Activated T-helper 2 cell treated with anti-CD3 and anti-CD28 coated beads, Interferon-gamma antibody, Interleukin-2, Interleukin-4, amounts not matched to agents 10 μg/mL and 5 μg/mL and 100 μg/mL, durations not matched to agents 14 hours and 24 hours and 36 hours (primary cell): ENCODE measurements around the gene ELAPOR1. TPM values are rescaled to one million over a fixed set of nuclear protein-coding genes. Genes with fewer than 3 reads are reported as not detected.

Source experiments
- DNase-seq: peaks from one replicate; pipeline ENCODE4 v3.0.0; 2021; ENCODE audit warnings: low spot score
- H3K27ac Mint-ChIP-seq: one replicate; pipeline ENCODE4 v1.8.0; 2021; ENCODE audit warnings: mixed read lengths
- H3K27me3 Mint-ChIP-seq: one replicate; pipeline ENCODE4 v1.8.0; 2021; ENCODE audit warnings: low read depth, mixed read lengths
- H3K36me3 Mint-ChIP-seq: one replicate; pipeline ENCODE4 v1.8.0; 2021; ENCODE audit warnings: low read depth, mixed read lengths
- H3K4me1 Mint-ChIP-seq: one replicate; pipeline ENCODE4 v1.8.0; 2021; ENCODE audit warnings: low read depth, mixed read lengths
- H3K4me3 Mint-ChIP-seq: one replicate; pipeline ENCODE4 v1.8.0; 2021; ENCODE audit warnings: low read depth, mild to moderate bottlenecking, moderate library complexity, mixed read lengths
- H3K9me3 Mint-ChIP-seq: one replicate; pipeline ENCODE4 v1.8.0; 2021; ENCODE audit warnings: mixed read lengths
- intact Hi-C: fragments of 100-400 bp; cut with micrococcal nuclease; formaldehyde crosslinking; loops from one replicate; pipeline ENCODE4 v1.15.1; 2023
- total RNA-seq: library from RNA; stranded (reverse); gene quantifications from 2 replicates; pipeline ENCODE4 v1.2.3, GENCODE V29; 2022

Gene ELAPOR1
- total RNA-seq, 1 donor from 2014 or later, result 19.7 TPM

GRCh38 chr1:109107785-109108184 lies 6.1 kb upstream of the ELAPOR1 start:
- Mint-ChIP-seq H3K4me3 (no peak overlapping the region), H3K36me3 (peaks cover 7% of the 10 kb centered on the region), H3K9me3 (no peaks in the 10 kb centered on the region), H3K27me3 (peaks cover 24% of the 10 kb centered on the region), H3K4me1 (peaks cover 8% of the 10 kb centered on the region), H3K27ac (no peak overlapping the region)
- intact Hi-C loops, result no loop called here
- no peak for DNase-seq

DNA sequence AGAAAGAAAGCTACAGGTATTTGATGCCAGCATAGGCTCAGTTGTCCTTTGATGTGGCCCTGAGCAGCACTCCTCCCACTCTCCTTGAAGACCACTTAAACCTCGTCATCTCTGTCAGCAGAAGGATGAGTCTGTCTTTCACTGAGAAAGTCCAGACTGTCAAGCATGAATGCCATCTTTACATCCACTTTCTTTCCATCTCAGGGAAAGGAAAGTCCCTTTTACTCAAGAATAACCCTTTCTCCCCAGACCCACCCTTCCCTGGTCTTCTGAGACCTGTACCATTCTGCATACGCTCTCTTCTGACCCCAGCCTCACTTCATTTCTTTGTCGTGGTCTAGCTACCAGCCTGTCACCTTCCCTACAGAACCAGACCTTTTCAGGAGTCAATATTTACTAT lies 4.0 kb upstream of the ELAPOR1 start:
- peaks cover 26% of the 10 kb centered on the region for H3K27me3 Mint-ChIP-seq
- H3K9me3 Mint-ChIP-seq, result no peaks in the 10 kb centered on the region

DNA sequence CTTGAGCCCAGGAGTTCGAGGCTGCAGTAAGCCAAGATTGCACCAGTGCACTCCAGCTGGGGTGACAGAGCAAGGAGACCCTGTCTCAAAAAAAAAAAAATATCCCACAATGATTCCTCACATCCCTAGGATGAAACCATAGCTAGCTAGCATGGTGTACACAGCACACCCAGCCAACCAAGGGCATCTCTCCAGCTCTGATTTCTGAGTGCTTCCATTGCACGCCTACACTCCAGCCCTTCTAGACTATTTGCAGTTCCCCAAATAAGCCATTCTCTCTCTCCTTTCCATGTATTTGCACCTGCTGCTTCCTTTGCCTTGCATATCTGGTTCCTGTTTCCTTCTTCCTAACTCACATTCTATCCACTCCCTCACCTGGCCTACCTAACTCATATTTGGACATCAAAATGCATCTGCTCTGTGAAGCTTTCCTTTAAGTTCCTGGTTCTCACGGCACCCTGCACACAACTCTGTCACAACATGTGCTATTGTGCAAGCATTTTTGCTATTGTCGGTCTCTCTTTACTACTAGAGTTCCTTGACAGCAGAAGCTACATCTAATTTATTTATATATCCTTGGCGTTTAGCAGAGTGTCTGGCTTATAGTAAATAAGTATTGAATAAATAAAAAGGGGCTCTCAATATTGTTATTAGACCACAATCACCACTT lies 2.4 kb upstream of the ELAPOR1 start:
- Mint-ChIP-seq H3K27me3 (peaks cover 26% of the 10 kb centered on the region), H3K27ac (no peak overlapping the region), H3K36me3 (peaks cover 2% of the 10 kb centered on the region), H3K9me3 (no peaks in the 10 kb centered on the region), H3K4me3 (no peak overlapping the region), H3K4me1 (peaks cover 36% of the 10 kb centered on the region)
- intact Hi-C loops, result loop anchor here (1.0 to 10.0 kb wide), 7 partner anchors 11 to 423 kb away; partner anchors contain the start of genes CLCC1, GPR61, PRPF38B and SARS1
- no peak for DNase-seq

More for the DNA sequence above, 4.0 kb upstream of the ELAPOR1 start:
- Mint-ChIP-seq H3K4me1 (peaks cover 23% of the 10 kb centered on the region), H3K27ac (no peak overlapping the region), H3K4me3 (no peak overlapping the region), H3K36me3 (no peaks in the 10 kb centered on the region)
- no peak for DNase-seq
- intact Hi-C loops, result loop anchor here (5.0 to 10.0 kb wide), 4 partner anchors 102 to 425 kb away; partner anchors contain the start of genes CLCC1, GPR61, PRPF38B and SARS1

DNA sequence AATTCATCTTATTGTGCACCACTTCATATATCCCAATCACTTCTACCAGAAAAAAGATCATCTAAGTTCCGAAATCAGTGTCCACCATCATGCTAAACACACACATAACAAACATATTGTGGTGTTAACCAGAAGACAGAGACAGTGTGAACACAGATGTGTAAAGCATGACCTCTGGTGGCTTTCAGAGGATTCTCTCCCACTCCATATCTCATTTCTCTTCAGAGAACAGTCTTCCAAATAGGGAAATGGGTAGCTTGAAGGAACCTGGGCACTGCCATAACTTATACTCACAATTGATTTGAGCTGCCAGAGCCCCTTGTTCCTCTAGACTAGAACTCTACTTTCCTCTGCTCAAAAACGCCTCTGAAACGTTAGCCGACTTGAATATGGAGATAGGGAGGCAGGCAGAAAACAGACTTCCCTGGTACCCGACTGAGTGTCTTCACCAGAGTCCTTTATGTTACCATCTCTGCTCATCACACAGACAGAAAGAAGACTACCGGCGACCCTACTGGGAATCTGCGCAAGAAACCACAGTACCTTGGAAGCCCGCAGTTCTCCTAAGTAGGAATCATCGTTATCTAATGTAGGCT lies 1.8 kb upstream of the ELAPOR1 start:
- Mint-ChIP-seq H3K36me3 (peaks cover 2% of the 10 kb centered on the region), H3K4me3 (no peak overlapping the region), H3K4me1 (peaks cover 36% of the 10 kb centered on the region), H3K27me3 (peaks cover 25% of the 10 kb centered on the region), H3K9me3 (no peaks in the 10 kb centered on the region), H3K27ac (no peak overlapping the region)
- DNase-seq, result no peak
- intact Hi-C loops, result loop anchor here (1.0 to 10.0 kb wide), 7 partner anchors 12 to 423 kb away; partner anchors contain the start of genes CLCC1, GPR61, PRPF38B and SARS1

- Mint-ChIP-seq H3K36me3 (peaks cover 2% of the 10 kb centered on the region), H3K4me1 (peaks cover 36% of the 10 kb centered on the region), H3K27ac (peak overlapping the region; percentile 64), H3K4me3 (peak overlapping the region; percentile 69), H3K27me3 (peaks cover 22% of the 10 kb centered on the region), H3K9me3 (no peaks in the 10 kb centered on the region)
- intact Hi-C loops, result loop anchor here (1.0 to 10.0 kb wide), 7 partner anchors 12 to 422 kb away; partner anchors contain the start of genes CLCC1, GPR61, PRPF38B and SARS1
- peak; percentile 82 for DNase-seq
Observed at GRCh38 chr1:109112652-109113285, 1.1 kb upstream of the ELAPOR1 start.

DNA sequence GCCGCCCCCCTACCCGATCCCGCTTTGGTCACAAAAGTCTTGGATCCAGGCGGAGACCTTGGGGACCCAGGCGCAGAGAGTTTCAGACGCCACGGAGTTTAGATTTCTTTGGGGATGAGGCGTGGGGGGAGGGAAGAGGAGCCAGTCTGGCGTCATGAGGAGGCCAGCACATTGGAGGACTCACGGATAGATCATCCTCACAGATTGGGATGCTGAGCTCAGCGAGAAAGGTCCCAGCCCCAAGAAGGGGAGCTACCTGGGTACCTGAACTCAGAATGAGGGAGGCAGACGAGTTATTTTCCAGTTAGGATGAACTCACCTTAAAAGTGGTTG lies 393 bp downstream of the ELAPOR1 start:
- H3K4me3 Mint-ChIP-seq, result peak overlapping the region; percentile 84
- DNase-seq, result no peak
- H3K36me3 Mint-ChIP-seq, result peaks cover 2% of the 10 kb centered on the region
- no peaks in the 10 kb centered on the region for H3K9me3 Mint-ChIP-seq
- H3K4me1 Mint-ChIP-seq, result peaks cover 40% of the 10 kb centered on the region
- intact Hi-C loops, result loop anchor here (5.0 to 10.0 kb wide), 4 partner anchors 98 to 422 kb away; partner anchors contain the start of genes CLCC1, GPR61, PRPF38B and SARS1
- H3K27ac Mint-ChIP-seq, result peak overlapping the region; percentile 73
- H3K27me3 Mint-ChIP-seq, result peaks cover 18% of the 10 kb centered on the region

DNA sequence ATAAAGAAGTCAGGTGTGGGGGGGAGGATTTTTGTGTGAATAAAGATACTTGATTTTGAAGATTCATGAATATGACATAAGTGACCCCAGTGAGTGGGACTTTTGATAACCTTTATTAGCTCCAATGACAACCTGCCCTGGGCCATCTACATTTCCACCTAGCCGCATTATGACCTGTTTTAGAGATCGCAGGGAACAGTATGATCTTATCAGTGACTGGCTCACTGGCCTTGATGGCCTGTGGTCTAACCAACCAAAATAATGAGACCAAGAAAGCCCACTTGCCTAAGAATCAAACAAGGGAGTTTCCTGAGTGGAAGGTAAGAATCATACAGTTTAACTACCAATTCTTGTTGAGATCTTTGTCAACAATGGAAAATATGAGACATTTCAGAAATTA lies 1.8 kb downstream of the ELAPOR1 start:
- intact Hi-C loops, result loop anchor here (1.0 to 10.0 kb wide), 4 partner anchors 47 to 419 kb away; partner anchors contain the start of genes GPR61 and GPSM2
- no peak for DNase-seq
- H3K36me3 Mint-ChIP-seq, result peaks cover 2% of the 10 kb centered on the region
- peak overlapping the region; percentile 46 for H3K4me3 Mint-ChIP-seq
- H3K27me3 Mint-ChIP-seq, result peaks cover 13% of the 10 kb centered on the region
- no peaks in the 10 kb centered on the region for H3K9me3 Mint-ChIP-seq
- peak overlapping the region; percentile 88 for H3K27ac Mint-ChIP-seq
- peaks cover 40% of the 10 kb centered on the region for H3K4me1 Mint-ChIP-seq

DNA sequence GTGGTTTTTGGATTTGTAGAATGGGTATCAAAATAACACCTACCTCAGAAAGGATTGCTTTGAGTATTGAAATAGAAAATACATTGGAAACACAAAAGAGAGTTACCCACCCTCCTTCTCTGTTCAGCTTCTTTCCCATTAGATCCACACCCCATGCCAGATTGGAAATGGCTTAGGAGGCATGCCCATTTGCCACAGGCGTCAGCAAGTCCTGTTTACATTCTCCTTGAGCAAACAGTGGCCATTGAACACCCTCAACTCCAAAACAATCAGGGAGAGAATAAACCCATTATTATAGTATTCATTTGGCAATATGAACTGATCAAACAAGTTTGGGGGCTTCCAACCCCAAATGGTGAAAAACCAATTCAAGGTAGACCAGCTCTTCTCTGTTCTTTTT lies 2.4 kb downstream of the ELAPOR1 start:
- Mint-ChIP-seq H3K4me1 (peaks cover 40% of the 10 kb centered on the region), H3K27me3 (peaks cover 9% of the 10 kb centered on the region), H3K4me3 (peak overlapping the region; percentile 37), H3K36me3 (peaks cover 2% of the 10 kb centered on the region), H3K27ac (peak overlapping the region; percentile 88), H3K9me3 (no peaks in the 10 kb centered on the region)
- intact Hi-C loops, result loop anchor here (1.0 to 10.0 kb wide), 4 partner anchors 46 to 419 kb away; partner anchors contain the start of genes GPR61 and GPSM2
- no peak for DNase-seq

DNA sequence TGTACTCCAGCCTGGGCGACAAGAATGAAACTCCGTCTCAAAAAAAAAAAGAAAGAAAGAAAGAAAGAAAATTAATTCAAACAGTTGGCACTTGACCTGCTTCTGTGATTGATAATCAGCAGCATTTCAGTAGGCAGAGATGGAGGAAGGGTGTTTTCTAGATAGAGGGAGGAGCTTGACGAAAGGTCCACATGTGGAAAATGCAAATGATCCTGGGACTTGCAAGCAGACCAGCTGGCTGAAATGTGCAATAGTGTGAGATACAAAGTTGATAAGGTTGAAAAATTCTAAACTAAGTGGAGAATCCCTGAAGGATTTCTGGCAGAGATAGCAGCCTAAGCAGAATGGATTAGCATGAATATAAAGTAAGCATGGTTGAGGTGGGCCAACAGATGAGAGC lies 4.2 kb downstream of the ELAPOR1 start:
- Mint-ChIP-seq H3K36me3 (peaks cover 2% of the 10 kb centered on the region), H3K27me3 (peaks cover 3% of the 10 kb centered on the region), H3K9me3 (no peaks in the 10 kb centered on the region), H3K27ac (no peak overlapping the region), H3K4me3 (no peak overlapping the region), H3K4me1 (peaks cover 29% of the 10 kb centered on the region)
- DNase-seq, result no peak
- intact Hi-C loops, result loop anchor here (5.0 to 10.0 kb wide), 3 partner anchors 241 to 417 kb away; partner anchors contain the start of genes GPR61 and GPSM2

GRCh38 chr1:109120356-109120755 lies 6.4 kb downstream of the ELAPOR1 start:
- intact Hi-C loops, result no loop called here
- H3K27ac Mint-ChIP-seq, result no peak overlapping the region
- H3K36me3 Mint-ChIP-seq, result peaks cover 2% of the 10 kb centered on the region
- H3K27me3 Mint-ChIP-seq, result no peaks in the 10 kb centered on the region
- no peak for DNase-seq
- peaks cover 15% of the 10 kb centered on the region for H3K4me1 Mint-ChIP-seq
- no peak overlapping the region for H3K4me3 Mint-ChIP-seq
- no peaks in the 10 kb centered on the region for H3K9me3 Mint-ChIP-seq

- DNase-seq, result no peak
- Mint-ChIP-seq H3K27me3 (no peaks in the 10 kb centered on the region), H3K36me3 (no peaks in the 10 kb centered on the region), H3K9me3 (no peaks in the 10 kb centered on the region), H3K4me3 (no peak overlapping the region), H3K4me1 (peaks cover 23% of the 10 kb centered on the region), H3K27ac (no peak overlapping the region)
- intact Hi-C loops, result no loop called here
Observed at GRCh38 chr1:109131059-109131458, 17.1 kb downstream of the ELAPOR1 start.

GRCh38 chr1:109131800-109132199 lies 17.9 kb downstream of the ELAPOR1 start:
- no peaks in the 10 kb centered on the region for H3K9me3 Mint-ChIP-seq
- no peaks in the 10 kb centered on the region for H3K27me3 Mint-ChIP-seq
- DNase-seq, result no peak
- H3K4me3 Mint-ChIP-seq, result no peak overlapping the region
- intact Hi-C loops, result no loop called here
- H3K4me1 Mint-ChIP-seq, result peaks cover 23% of the 10 kb centered on the region
- no peaks in the 10 kb centered on the region for H3K36me3 Mint-ChIP-seq
- no peak overlapping the region for H3K27ac Mint-ChIP-seq
